HG03025 (cell line): ENCODE results near the gene FBXO45.
"Not testable (repeated sequence)": the region's sequence is repeated elsewhere in the genome, so short reads cannot be mapped to it uniquely, and the experiment has no call there.

Experiments
- ATAC-seq: cut with Tn5 transposase; IDR thresholded peaks from one replicate; pipeline ENCODE4 v1.9.1; 2021; ENCODE audit warnings: mild to moderate bottlenecking, moderate library complexity; ENCODE audit not compliant: unreplicated experiment, low FRiP score

FBXO45 gene

GRCh38 chr3:196568246-196569002, at the start of gene FBXO45, which contains the start of gene WDR53:
FBXO45 (plus strand) TSS chr3:196568660; CDS start chr3:196568985, 325 bp downstream.
WDR53 (minus strand) TSS chr3:196568554; CDS start chr3:196561475, 7,079 bp downstream.
- peak; percentile 80 for ATAC-seq

GRCh38 chr3:196518966-196519717, 49.3 kb upstream of the FBXO45 start:
- ATAC-seq, result no peak

DNA sequence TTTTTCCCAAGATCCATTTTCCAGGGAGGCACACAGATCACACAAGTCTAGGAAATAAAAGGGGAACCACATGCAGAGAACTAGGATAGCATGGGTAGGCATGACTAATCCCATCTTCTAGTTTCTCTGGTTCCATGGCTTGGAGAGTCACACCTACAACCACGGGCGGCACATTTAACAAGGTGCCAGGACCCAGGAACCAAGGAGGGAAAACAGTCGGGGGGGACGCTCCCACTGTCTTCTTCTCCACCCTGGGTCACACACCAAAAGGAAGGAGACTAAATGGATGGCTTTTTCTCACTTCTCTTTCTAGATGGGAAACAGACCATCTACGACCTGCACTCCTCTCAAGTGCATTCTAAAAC, 48.8 kb upstream of the FBXO45 start:
- ATAC-seq, result no peak

GRCh38 chr3:196521291-196521690, 47.2 kb upstream of the FBXO45 start:
- not testable (repeated sequence) for ATAC-seq

DNA sequence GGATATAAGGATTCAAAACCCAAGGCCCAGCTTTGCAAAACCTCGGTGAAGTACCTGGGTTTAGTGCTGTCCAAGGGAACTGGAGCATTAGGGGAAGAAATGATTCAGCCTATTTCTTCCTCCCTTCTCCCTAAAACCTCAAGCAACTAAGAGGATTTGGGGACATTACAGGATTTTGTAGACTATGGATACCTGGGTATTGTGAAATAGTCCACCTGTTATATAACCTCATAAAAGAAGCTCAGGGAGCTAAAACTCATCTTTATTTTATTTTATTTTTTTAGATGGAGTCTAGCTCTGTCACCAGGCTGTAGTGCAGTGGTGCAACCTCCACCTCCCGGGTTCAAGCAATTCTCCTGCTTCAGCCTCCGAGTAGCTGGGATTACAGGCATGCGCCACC, 44.6 kb upstream of the FBXO45 start:
- no peak for ATAC-seq

- ATAC-seq, result no peak
Observed at GRCh38 chr3:196524527-196524926, 43.9 kb upstream of the FBXO45 start.

GRCh38 chr3:196525141-196525540, 43.3 kb upstream of the FBXO45 start:
- no peak for ATAC-seq

DNA sequence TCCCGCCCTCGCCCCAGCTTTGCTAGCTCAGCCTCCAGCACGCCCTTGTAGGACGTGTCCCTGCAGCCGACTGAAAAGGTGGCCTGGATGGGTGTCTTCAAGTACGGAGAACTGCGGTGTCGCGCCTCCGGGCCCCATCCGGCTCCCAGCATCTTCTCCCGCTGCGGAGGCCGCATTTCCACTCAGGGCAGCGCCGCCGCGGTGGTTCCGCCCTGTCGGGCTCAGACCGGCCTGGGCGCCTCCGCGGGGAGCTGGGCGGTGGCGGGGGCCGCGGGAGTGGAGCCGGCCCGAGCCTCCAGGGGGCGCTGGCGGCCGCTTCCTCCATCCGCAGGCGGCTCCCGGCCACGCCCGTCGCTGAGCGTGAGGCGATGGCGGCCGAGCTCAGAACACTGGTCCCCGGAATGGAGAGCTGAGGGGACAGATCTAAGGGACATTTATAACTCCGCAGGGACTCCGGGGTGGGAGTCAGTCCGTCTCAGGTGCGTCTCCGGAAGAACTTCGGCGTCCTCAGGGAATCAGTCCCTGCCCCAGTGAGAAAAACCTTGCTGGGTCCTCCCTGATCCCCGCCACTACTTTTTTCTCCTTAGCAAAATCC, 39.7 kb upstream of the FBXO45 start:
- peak; percentile 56 for ATAC-seq

DNA sequence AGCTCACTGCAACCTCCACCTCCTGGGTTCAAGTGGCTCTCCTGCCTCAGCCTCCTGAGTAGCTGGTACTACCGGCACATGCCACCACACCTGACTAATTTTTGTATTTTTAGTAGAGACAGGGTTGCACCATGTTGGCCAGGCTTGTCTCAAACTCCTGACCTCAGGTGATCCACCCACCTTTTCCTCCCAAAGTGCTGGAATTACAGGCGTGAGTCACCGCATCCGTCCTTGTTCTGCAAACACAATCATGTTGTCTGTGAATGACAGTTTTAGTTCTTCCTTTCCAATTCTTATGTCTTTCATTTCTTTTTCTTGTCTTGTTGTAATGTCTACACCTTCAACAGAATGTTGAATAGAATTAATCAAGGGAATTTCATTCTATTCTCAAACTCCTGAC, 37.0 kb upstream of the FBXO45 start:
- no peak for ATAC-seq

- ATAC-seq, result no peak
Observed at GRCh38 chr3:196533260-196533681, 35.2 kb upstream of the FBXO45 start.

- no peak for ATAC-seq
Observed at GRCh38 chr3:196537319-196537984, 31.0 kb upstream of the FBXO45 start.

GRCh38 chr3:196541684-196542445, 26.6 kb upstream of the FBXO45 start:
- no peak for ATAC-seq

GRCh38 chr3:196544491-196544992, 23.9 kb upstream of the FBXO45 start:
- no peak for ATAC-seq

DNA sequence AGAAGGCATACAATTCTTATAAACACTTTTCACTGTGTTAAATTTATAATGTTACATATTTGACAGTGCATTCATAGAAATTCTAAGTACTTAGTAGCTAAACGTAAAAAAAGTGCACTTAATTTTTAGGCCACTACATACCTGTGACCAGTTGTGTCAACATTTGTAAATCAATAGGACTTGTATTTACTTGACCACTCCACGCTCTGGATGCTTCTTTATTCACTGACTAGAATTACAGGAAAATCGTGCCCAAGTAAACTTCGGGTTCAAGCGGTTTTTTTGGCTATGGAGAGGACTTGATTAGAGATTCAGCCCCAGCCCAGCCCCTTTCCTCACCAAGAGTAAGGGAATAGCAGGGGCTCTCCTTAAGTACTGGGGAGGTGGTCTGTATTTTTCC, 21.9 kb upstream of the FBXO45 start:
- ATAC-seq, result no peak

GRCh38 chr3:196547067-196547466, 21.4 kb upstream of the FBXO45 start:
- ATAC-seq, result no peak

GRCh38 chr3:196549312-196549711, 19.1 kb upstream of the FBXO45 start:
- ATAC-seq, result not testable (repeated sequence)

- ATAC-seq, result not testable (repeated sequence)
Observed at GRCh38 chr3:196550172-196550571, 18.3 kb upstream of the FBXO45 start.

- ATAC-seq, result no peak
Observed at GRCh38 chr3:196552253-196552652, 16.2 kb upstream of the FBXO45 start.

DNA sequence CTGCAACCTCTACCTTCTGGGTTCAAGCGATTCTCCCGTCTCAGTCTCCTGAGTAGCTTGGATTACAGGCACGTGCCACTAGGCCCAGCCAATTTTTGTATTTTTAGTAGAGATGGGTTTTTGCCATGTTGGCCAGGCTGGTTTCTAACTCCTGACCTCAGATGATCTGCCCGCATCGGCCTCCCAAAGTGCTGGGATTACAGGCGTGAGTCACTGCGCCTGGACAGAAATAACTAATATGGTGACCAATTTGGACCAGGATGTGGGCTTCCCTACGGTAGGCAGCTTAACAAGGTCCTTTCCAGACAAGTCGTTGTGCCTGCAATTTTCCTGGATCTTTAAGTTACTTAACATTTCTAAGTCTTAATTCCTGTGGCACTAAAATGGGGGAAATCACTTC, 14.9 kb upstream of the FBXO45 start:
- ATAC-seq, result no peak

DNA sequence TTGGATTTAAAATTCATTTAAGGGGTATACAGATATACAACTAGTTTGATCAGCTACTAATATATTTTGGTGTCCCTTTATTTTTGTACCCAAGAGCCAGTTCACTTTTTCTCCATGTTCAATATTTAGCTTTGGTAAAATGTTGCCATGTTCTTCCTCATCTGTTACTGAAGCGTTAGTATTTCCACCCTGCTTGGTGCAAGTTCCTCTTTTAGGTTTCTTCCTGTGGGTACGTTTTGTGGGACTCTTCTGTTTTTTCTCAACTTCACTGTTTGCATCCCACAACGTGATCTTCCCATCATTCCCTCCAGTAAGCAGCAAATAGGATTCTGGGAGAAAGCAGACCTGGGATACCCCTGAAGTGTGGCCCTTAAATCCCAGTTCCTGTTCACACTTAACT, 14.3 kb upstream of the FBXO45 start:
- no peak for ATAC-seq
